Measurements from ENCODE around the gene TCN2.

GRCh38 chr22:30572840-30573593, 34.0 kb upstream of the TCN2 start:
- TF ChIP-seq, protein P1, sequence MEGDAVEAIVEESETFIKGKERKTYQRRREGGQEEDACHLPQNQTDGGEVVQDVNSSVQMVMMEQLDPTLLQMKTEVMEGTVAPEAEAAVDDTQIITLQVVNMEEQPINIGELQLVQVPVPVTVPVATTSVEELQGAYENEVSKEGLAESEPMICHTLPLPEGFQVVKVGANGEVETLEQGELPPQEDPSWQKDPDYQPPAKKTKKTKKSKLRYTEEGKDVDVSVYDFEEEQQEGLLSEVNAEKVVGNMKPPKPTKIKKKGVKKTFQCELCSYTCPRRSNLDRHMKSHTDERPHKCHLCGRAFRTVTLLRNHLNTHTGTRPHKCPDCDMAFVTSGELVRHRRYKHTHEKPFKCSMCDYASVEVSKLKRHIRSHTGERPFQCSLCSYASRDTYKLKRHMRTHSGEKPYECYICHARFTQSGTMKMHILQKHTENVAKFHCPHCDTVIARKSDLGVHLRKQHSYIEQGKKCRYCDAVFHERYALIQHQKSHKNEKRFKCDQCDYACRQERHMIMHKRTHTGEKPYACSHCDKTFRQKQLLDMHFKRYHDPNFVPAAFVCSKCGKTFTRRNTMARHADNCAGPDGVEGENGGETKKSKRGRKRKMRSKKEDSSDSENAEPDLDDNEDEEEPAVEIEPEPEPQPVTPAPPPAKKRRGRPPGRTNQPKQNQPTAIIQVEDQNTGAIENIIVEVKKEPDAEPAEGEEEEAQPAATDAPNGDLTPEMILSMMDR (IDR thresholded peaks at IDR 0.05): no peak
- TF ChIP-seq POLR2A (IDR thresholded peaks at IDR 0.05): no peak
